Tibial artery (tissue), 4 donors: ENCODE results near the gene ARSG.

Experiments
- DNase-seq, 2 donors: peaks; one replicate each; pipeline ENCODE4 v3.0.0-alpha.2; 2019
- H3K27ac ChIP-seq, 2 donors: fragments of 200-600 bp; sonication (generic) in 1 of 2; 1 replicate in 1 of 2; 2 replicates in 1 of 2; pipeline ENCODE4 v1.5.1; 2018 to 2019; ENCODE audit warnings: mild to moderate bottlenecking in 1 of 2
- H3K27me3 ChIP-seq, 2 donors: fragments of 200-600 bp; sonication (generic) in 1 of 2; one replicate each; pipeline versions ENCODE4 v1.5.1 to v1.6.0; 2016 to 2019
- H3K36me3 ChIP-seq, 3 donors: fragments of 200-600 bp; sonication (generic) in 2 of 3; one replicate each; pipeline ENCODE4 v1.5.1; 2016 to 2019; ENCODE audit warnings: mild to moderate bottlenecking in 2 of 3
- H3K4me1 ChIP-seq, 4 donors: fragments of 200-600 bp; sonication (generic) in 2 of 4; 1 replicate in 3 of 4; 2 replicates in 1 of 4; pipeline ENCODE4 v1.5.1; 2016 to 2019
- H3K4me3 ChIP-seq, 2 donors: fragments of 200-600 bp; sonication (generic) in 1 of 2; 1 replicate in 1 of 2; 2 replicates in 1 of 2; pipeline ENCODE4 v1.5.1; 2018 to 2019; ENCODE audit warnings: mild to moderate bottlenecking in 2 of 2
- H3K9me3 ChIP-seq, 3 donors: fragments of 200-600 bp; sonication (generic) in 1 of 3; one replicate each; pipeline ENCODE4 v1.5.1; 2016 to 2019
- intact Hi-C: fragments of 100-400 bp; cut with DNase I; formaldehyde crosslinking; loops from one replicate; pipeline ENCODE4 v1.15.0; 2023; ENCODE audit warnings: low total_unique reads
- TF ChIP-seq, protein P1 (sequence below), 2 experiments: fragments of 200-600 bp in 1 of 2; fragments of 450-650 bp in 1 of 2; IDR thresholded peaks; one replicate each; pipeline ENCODE4 v1.5.1; 2017 to 2019; ENCODE audit warnings: antibody characterized with exemption in 2 of 2, mild to moderate bottlenecking in 1 of 2, moderate library complexity in 1 of 2

ARSG gene

DNA sequence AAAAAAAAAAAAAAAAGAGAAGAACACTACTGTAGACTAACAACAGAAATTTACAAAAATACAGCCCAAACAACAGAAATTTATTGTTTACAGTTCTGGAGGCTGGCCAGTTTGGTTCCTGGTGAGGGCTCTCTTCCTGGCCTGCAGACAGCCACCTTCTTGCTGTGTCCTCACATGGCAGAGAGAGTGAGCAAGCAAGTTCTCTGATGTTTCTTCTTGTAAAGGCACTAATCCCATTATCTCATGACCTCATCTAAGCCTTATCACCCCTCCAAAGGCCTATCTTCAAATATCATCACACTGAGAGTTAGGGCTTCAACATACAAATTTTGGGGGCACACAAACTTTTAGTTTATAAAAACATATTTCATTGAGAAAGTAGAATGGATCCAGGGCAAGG, 7.3 kb downstream of the ARSG start:
- TF ChIP-seq, protein P1, sequence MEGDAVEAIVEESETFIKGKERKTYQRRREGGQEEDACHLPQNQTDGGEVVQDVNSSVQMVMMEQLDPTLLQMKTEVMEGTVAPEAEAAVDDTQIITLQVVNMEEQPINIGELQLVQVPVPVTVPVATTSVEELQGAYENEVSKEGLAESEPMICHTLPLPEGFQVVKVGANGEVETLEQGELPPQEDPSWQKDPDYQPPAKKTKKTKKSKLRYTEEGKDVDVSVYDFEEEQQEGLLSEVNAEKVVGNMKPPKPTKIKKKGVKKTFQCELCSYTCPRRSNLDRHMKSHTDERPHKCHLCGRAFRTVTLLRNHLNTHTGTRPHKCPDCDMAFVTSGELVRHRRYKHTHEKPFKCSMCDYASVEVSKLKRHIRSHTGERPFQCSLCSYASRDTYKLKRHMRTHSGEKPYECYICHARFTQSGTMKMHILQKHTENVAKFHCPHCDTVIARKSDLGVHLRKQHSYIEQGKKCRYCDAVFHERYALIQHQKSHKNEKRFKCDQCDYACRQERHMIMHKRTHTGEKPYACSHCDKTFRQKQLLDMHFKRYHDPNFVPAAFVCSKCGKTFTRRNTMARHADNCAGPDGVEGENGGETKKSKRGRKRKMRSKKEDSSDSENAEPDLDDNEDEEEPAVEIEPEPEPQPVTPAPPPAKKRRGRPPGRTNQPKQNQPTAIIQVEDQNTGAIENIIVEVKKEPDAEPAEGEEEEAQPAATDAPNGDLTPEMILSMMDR (IDR thresholded peaks at IDR 0.05), result no peak
- Histone ChIP-seq H3K9me3 (no peaks in the 10 kb centered on the region), H3K4me3 (no peak overlapping the region), H3K4me1 (no peaks in the 10 kb centered on the region), H3K36me3 (no peaks in the 10 kb centered on the region), H3K27me3 (peaks cover 0 to 14% of the 10 kb centered on the region in 2 donors), H3K27ac (no peak overlapping the region)
- intact Hi-C loops, result no loop called here
- no peak for DNase-seq

DNA sequence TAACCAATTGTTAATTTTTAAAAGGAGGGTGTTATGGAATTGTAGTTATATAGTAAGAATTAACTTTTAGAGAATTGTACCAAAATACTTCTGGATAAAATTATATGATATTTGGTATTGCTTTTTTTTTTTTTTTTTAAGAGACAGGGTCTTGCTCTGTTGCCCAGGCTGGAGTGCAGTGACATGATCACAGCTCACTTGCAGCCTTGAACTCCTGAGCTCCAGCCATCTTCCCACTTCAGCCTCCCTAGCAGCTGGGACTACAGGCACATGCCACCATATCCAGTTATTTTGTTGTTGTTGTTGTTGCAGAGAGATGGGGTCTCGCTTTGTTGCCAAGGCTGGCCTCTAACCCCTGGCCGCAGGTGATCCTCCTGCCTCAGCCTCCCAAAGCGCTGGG, 8.5 kb downstream of the ARSG start:
- Histone ChIP-seq H3K9me3 (no peaks in the 10 kb centered on the region), H3K36me3 (no peaks in the 10 kb centered on the region), H3K4me1 (no peaks in the 10 kb centered on the region), H3K27me3 (peaks cover 0 to 5% of the 10 kb centered on the region in 2 donors), H3K4me3 (no peak overlapping the region), H3K27ac (no peak overlapping the region)
- DNase-seq, result no peak
- TF ChIP-seq, protein P1 (IDR thresholded peaks at IDR 0.05), result no peak
- intact Hi-C loops, result no loop called here

DNA sequence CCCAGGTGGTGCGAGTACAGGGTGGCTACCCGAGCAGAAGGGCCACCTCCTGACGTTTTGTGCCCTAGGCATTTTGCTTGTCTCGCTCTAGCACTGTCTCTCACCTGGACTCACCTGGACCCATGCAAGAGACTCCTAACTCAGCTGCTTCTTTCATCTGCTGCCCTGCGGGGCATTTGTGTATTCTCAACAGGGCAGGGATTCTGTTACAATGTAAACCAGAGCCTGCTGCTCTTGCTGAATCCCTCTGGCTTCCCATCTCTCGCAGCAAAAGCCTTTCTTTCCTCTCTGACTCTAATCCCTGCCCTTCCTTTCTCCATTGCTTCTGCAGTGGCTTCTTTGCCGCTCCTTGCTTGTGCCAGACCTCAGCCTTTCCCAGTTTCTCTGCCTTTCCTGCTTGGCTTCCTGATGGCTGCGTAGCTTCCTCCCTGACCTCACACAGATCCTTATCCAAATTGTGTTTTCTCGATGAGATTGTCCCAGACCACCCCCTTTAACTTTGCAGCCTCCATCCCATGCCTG, 10.2 kb downstream of the ARSG start:
- Histone ChIP-seq H3K27me3 (peaks cover 0 to 3% of the 10 kb centered on the region in 2 donors), H3K4me3 (no peak overlapping the region), H3K36me3 (no peaks in the 10 kb centered on the region), H3K27ac (no peak overlapping the region), H3K4me1 (no peaks in the 10 kb centered on the region), H3K9me3 (no peaks in the 10 kb centered on the region)
- no peak for DNase-seq
- TF ChIP-seq, protein P1 (IDR thresholded peaks at IDR 0.05), result no peak
- intact Hi-C loops, result no loop called here

DNA sequence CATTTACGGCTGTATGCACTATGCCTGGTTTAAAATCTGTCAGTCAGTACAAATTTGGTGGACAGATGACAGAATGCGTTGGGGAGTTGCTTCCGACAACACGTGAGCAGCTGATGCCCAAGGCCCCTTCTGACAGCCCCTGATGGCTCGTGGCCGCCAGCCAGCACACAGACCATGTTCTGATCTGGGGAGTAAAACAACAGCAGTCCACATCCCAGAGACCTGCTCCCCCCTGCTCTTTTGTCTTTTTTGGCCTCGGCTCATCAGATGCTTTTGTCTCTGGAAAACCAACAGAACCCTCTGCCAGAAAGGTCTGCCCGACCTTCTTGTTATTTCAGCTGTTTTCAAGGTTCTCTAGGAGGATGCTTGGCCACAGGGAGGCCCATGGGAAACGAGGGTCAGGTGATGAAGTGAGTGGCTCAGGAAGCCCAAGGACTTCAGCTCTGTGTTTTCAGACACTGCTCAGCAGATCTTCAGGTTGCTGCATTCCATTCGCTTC, 10.8 kb downstream of the ARSG start:
- Histone ChIP-seq H3K27me3 (no peaks in the 10 kb centered on the region), H3K4me1 (no peaks in the 10 kb centered on the region)
- no peak for DNase-seq

DNA sequence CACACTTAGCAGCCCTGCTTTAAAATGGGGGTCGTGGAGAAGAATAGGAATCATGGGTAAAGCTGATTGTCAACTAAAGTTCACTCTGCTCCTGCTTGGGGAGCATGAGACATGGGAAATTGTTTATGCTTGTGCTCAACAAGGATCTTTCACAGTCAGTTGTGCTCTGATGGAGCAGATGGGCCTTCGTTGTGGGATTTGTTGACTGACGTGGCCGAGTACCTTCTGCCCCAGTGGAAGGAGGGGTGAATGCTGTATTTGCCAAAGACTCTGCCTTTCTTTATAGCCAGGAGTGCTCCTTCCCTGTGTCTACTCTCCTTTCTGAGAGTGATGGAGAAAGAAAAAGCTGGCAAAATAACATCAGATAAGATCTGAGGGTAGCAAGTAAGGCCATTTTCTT, 11.4 kb downstream of the ARSG start:
- H3K27ac ChIP-seq, result no peak overlapping the region
- H3K9me3 ChIP-seq, result no peaks in the 10 kb centered on the region
- no peaks in the 10 kb centered on the region for H3K36me3 ChIP-seq
- H3K4me1 ChIP-seq, result no peaks in the 10 kb centered on the region
- intact Hi-C loops, result no loop called here
- no peak for DNase-seq
- H3K4me3 ChIP-seq, result no peak overlapping the region
- TF ChIP-seq, protein P1 (IDR thresholded peaks at IDR 0.05), result no peak
- H3K27me3 ChIP-seq, result no peaks in the 10 kb centered on the region

More for the DNA sequence above, 10.8 kb downstream of the ARSG start:
- TF ChIP-seq, protein P1 (IDR thresholded peaks at IDR 0.05), result no peak
- no peaks in the 10 kb centered on the region for H3K9me3 ChIP-seq
- H3K4me3 ChIP-seq, result no peak overlapping the region
- intact Hi-C loops, result no loop called here
- H3K27ac ChIP-seq, result no peak overlapping the region
- no peaks in the 10 kb centered on the region for H3K36me3 ChIP-seq

DNA sequence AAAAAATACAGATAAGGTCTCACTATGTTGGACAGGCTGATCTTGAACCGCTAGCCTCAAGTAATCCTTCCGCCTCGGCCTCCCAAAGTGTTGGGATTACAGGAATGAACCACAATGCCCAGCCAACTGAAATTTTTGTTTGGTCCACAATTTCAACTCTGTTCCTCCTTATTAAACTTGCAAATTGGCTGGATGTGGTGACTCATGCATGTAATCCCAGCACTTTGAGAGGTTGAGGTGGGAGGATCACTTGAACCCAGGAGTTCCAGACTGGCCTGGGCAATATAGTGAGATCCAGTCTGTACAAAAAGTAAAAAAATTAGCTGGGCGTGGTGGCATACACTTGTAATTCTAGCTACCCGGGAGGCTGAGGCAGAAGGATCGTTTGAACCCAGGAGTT, 13.4 kb downstream of the ARSG start:
- Histone ChIP-seq H3K4me1 (no peaks in the 10 kb centered on the region), H3K27ac (no peak overlapping the region), H3K4me3 (no peak overlapping the region), H3K36me3 (no peaks in the 10 kb centered on the region), H3K9me3 (no peaks in the 10 kb centered on the region), H3K27me3 (no peaks in the 10 kb centered on the region)
- intact Hi-C loops, result no loop called here
- no peak for DNase-seq
- TF ChIP-seq, protein P1 (IDR thresholded peaks at IDR 0.05), result no peak
